ENCODE results near the gene MSMB. TPM values are rescaled to one million over a fixed set of nuclear protein-coding genes. Genes with fewer than 3 reads are reported as not detected.

MSMB gene
- total RNA-seq, 2 donors from 2014 or later, result not detected

- Histone ChIP-seq H3K27me3 (no peaks in the 10 kb centered on the region), H3K4me3 (no peak overlapping the region), H3K27ac (peak overlapping the region; percentile 12), H3K9me3 (no peaks in the 10 kb centered on the region), H3K4me1 (peaks cover 4% of the 10 kb centered on the region), H3K36me3 (peaks cover 4% of the 10 kb centered on the region), H3K9ac (ENCODE audit: low read depth in 2 of 2, low read length in 2 of 2) (no peak overlapping the region)
- intact Hi-C loops (cut with DNase I), result loop anchor here (10.0 kb wide), 1 partner anchor 46 kb away; the partner anchor contains the start of gene TIMM23
- DNase-seq, result no peak
- TF ChIP-seq, protein P1, sequence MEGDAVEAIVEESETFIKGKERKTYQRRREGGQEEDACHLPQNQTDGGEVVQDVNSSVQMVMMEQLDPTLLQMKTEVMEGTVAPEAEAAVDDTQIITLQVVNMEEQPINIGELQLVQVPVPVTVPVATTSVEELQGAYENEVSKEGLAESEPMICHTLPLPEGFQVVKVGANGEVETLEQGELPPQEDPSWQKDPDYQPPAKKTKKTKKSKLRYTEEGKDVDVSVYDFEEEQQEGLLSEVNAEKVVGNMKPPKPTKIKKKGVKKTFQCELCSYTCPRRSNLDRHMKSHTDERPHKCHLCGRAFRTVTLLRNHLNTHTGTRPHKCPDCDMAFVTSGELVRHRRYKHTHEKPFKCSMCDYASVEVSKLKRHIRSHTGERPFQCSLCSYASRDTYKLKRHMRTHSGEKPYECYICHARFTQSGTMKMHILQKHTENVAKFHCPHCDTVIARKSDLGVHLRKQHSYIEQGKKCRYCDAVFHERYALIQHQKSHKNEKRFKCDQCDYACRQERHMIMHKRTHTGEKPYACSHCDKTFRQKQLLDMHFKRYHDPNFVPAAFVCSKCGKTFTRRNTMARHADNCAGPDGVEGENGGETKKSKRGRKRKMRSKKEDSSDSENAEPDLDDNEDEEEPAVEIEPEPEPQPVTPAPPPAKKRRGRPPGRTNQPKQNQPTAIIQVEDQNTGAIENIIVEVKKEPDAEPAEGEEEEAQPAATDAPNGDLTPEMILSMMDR (IDR thresholded peaks at IDR 0.05), result no peak
Observed at GRCh38 chr10:46020344-46020657, 25.8 kb downstream of the MSMB start.

DNA sequence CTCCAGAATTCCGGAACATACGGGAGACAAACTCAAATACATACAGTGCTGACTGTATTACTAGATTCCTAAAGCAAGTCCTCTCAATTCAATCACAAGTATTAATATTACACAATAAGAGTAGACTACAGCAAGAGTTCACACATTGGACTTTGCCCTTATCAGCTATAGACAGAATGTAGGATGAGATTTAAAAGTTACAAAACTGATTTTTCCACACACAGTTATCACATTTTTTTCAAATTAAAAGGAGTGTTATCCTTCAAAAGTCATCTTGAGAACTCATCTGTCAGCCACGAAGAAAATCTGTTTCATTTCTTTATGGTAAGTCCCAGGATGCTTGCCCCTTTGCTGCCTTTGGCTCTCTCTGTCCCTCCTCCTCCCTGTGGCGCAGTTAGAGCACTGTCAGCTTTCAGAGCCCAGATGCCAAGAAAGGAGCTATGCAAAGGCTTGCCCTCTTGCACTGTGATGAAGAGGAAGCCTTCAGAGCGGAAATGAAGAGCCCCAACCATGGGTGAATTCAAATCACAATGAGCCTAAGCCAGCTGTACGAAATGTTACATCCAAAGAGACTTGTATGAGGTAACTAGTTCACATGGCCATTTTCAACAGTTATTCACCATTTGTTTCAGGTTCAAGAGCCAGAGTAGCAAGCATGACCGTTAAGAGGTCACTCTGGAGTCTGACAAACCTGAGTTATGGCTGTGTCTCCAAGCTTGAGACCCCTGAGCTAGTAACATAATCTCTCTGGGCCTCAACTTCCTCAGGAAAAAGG lies 26.3 kb downstream of the MSMB start:
- TF ChIP-seq, protein P1 (IDR thresholded peaks at IDR 0.05), result no peak
- Histone ChIP-seq H3K27me3 (no peaks in the 10 kb centered on the region), H3K36me3 (peaks cover 7% of the 10 kb centered on the region), H3K27ac (peak overlapping the region; percentile 12), H3K9ac (ENCODE audit: low read depth in 2 of 2, low read length in 2 of 2) (no peak overlapping the region), H3K9me3 (no peaks in the 10 kb centered on the region), H3K4me3 (no peak overlapping the region), H3K4me1 (peaks cover 4% of the 10 kb centered on the region)
- no peak for DNase-seq
- intact Hi-C loops (cut with DNase I), result loop anchor here (10.0 kb wide), 1 partner anchor 45 kb away; the partner anchor contains the start of gene TIMM23

DNA sequence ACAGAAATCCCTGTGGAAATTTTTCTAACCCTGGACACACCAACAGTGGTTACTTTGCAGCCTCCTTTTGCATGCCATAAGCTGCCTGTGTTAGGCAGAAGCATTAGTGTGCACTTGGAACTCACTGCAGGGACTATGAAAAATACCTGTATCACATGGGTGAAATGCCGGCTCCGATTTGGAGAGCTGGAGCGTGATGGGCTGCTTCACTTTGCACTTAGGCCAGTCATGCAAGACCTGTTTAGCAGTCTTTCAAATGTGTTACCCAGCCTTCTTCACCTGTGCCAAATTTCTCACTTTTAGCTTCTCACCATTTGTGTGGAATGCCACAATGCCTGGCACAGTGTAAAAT lies 26.9 kb downstream of the MSMB start:
- TF ChIP-seq, protein P1 (IDR thresholded peaks at IDR 0.05), result no peak
- intact Hi-C loops (cut with DNase I), result no loop called here
- Histone ChIP-seq H3K4me1 (no peaks in the 10 kb centered on the region), H3K36me3 (peaks cover 13% of the 10 kb centered on the region), H3K9ac (ENCODE audit: low read depth in 2 of 2, low read length in 2 of 2) (no peak overlapping the region), H3K9me3 (no peaks in the 10 kb centered on the region), H3K27me3 (no peaks in the 10 kb centered on the region), H3K4me3 (no peak overlapping the region), H3K27ac (no peak overlapping the region)
- no peak for DNase-seq

- Histone ChIP-seq H3K27ac (no peak overlapping the region), H3K27me3 (no peaks in the 10 kb centered on the region), H3K36me3 (peaks cover 14% of the 10 kb centered on the region), H3K9ac (ENCODE audit: low read depth in 2 of 2, low read length in 2 of 2) (no peak overlapping the region), H3K4me3 (no peak overlapping the region), H3K4me1 (no peaks in the 10 kb centered on the region), H3K9me3 (no peaks in the 10 kb centered on the region)
- intact Hi-C loops (cut with DNase I), result no loop called here
- DNase-seq, result no peak
- TF ChIP-seq, protein P1 (IDR thresholded peaks at IDR 0.05), result no peak
Observed at GRCh38 chr10:46018453-46019176, 27.5 kb downstream of the MSMB start.

DNA sequence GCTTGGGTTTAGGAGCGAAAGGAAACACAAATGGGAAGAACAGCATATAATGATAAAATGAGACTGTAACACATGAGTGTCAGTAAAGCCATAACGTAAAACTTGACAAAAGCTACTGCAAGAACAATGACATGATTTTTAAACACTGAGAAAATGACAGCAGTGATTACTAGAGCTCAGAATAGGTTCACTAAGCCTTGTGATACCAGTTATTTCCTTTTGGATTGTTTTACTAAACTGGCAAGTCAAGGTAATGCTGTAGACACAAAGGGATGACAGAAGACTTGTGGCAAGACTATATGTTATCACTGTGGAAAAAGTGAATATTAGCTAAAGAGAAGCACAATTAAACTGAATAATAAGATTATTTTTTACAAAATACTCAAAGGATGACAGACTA lies 28.3 kb downstream of the MSMB start:
- Histone ChIP-seq H3K4me1 (no peaks in the 10 kb centered on the region), H3K9ac (ENCODE audit: low read depth in 2 of 2, low read length in 2 of 2) (no peak overlapping the region), H3K9me3 (no peaks in the 10 kb centered on the region), H3K27me3 (no peaks in the 10 kb centered on the region), H3K36me3 (peaks cover 14% of the 10 kb centered on the region), H3K27ac (no peak overlapping the region), H3K4me3 (no peak overlapping the region)
- TF ChIP-seq, protein P1 (IDR thresholded peaks at IDR 0.05), result no peak
- intact Hi-C loops (cut with DNase I), result no loop called here
- DNase-seq, result no peak

All from colonic mucosa (tissue), 4 donors.